ENCODE measurements around the gene MAP4K4.
A peak's percentile ranks its signal among the peaks of the same experiment; 100 is the strongest.

The MAP4K4 gene

DNA sequence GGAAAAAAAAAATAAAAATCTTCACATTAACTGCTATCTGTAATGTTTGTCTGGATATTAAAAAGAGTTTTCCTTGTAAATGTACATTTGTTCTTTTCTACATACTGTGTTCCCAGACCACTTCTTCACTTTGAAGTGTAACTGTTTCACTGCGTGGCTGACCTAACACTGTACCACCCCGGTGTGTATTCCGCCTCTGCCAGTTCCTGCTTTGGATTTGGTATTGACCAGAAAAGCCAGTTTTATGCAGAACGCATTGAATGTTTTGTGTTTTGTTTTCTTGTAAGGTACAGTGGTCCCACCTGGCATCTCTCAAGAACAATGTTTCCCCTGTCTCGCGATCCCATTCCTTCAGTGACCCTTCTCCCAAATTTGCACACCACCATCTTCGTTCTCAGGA lies 166.0 kb downstream of the MAP4K4 start:
- no peak for DNase-seq (ENCODE audit: low read depth in 1 of 2, low spot score in 1 of 2)

- DNase-seq (ENCODE audit: low read depth in 1 of 2, low spot score in 1 of 2), result no peak
These were observed 166.9 kb downstream of the MAP4K4 start for GRCh38 chr2:101864426-101864825.

- DNase-seq (ENCODE audit: low read depth in 1 of 2, low spot score in 1 of 2), result no peak
These were observed 171.0 kb downstream of the MAP4K4 start for GRCh38 chr2:101868525-101868924.

- no peak for DNase-seq (ENCODE audit: low read depth in 1 of 2, low spot score in 1 of 2)
These were observed 172.0 kb downstream of the MAP4K4 start for GRCh38 chr2:101869527-101869926.

GRCh38 chr2:101870444-101870843 lies 172.9 kb downstream of the MAP4K4 start:
- no peak for DNase-seq (ENCODE audit: low read depth in 1 of 2, low spot score in 1 of 2)

- DNase-seq (ENCODE audit: low read depth in 1 of 2, low spot score in 1 of 2), result no peak
These were observed 174.0 kb downstream of the MAP4K4 start for GRCh38 chr2:101871480-101871879.

GRCh38 chr2:101872480-101872879 lies 175.0 kb downstream of the MAP4K4 start:
- DNase-seq (ENCODE audit: low read depth in 1 of 2, low spot score in 1 of 2), result no peak

GRCh38 chr2:101873543-101873942 lies 176.0 kb downstream of the MAP4K4 start:
- no peak for DNase-seq (ENCODE audit: low read depth in 1 of 2, low spot score in 1 of 2)

- no peak for DNase-seq (ENCODE audit: low read depth in 1 of 2, low spot score in 1 of 2)
These were observed 176.6 kb downstream of the MAP4K4 start for GRCh38 chr2:101874069-101874468.

DNA sequence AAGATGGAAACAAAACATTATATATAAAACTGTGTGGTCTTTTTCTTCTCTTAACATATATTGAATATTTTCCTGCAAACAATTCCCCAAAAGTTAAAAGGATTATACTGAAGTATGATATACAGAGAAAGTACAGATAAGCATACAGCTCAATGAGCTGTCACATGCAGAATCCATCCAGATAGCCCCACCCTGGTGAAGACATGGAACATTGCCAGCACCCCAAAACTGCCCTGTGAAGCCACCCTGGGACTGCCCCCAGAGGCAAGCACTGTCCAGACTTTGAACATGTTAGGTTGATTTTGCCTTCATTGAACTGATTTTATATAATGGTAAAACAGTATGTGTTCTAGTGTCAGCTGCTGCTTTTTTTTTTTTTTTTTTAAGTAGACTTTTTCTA lies 182.0 kb downstream of the MAP4K4 start:
- no peak for DNase-seq (ENCODE audit: low read depth in 1 of 2, low spot score in 1 of 2)

DNA sequence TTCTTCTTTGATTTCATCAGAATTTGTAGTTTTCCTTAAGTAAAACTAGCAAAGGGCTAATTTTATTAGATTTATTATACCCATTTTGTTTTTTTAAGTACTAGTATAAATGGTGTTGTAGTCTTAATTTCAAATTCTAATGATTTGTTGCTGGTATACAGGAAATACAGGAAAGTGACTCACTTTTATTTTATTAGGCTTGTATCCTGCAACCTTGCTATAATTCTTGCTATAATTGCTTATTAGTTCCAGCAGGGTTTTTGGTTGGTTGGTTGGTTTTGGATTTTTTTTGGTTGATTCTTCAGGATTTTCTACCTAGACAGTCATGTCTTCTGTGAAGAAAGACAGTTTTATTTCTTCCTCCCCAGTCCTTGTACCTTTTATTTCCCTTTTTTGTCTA lies 183.6 kb downstream of the MAP4K4 start:
- no peak for DNase-seq (ENCODE audit: low read depth in 1 of 2, low spot score in 1 of 2)

DNA sequence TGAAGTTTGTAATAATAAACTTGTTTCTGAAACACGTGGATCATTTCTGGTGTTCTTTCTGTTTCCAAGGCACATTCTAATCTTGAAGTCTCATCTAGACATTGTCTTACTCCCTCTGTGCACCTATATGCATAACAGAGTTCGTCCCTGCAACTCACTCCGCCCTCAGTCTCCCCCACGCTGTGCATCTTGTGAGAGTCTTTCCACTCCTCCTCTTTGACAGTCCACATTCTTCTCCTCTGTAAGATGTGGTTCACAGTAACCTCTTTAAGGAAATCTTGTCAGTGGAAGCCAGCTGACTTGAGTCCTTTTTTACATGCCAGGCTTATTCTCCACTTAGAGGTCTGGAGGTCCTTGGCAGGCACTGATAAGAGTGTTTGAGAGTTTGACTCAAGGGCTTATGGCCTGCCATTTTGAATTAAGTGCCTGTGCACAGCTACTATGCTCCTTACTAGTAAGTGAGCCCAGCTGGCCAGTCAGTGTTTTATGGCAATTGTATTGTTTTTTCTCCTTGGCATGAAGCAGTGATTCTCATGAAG lies 185.3 kb downstream of the MAP4K4 start:
- no peak for DNase-seq (ENCODE audit: low read depth in 1 of 2, low spot score in 1 of 2)

- peak in 1 of 2 donors; percentile 56 for DNase-seq (ENCODE audit: low read depth in 1 of 2, low spot score in 1 of 2)
These were observed 186.4 kb downstream of the MAP4K4 start for GRCh38 chr2:101883860-101884259.

- DNase-seq (ENCODE audit: low read depth in 1 of 2, low spot score in 1 of 2), result no peak
These were observed 186.9 kb downstream of the MAP4K4 start for GRCh38 chr2:101884423-101884822.

- no peak for DNase-seq (ENCODE audit: low read depth in 1 of 2, low spot score in 1 of 2)
These were observed 189.8 kb downstream of the MAP4K4 start for GRCh38 chr2:101887328-101887727.

GRCh38 chr2:101889460-101890098 lies 192.1 kb downstream of the MAP4K4 start:
- no peak for DNase-seq (ENCODE audit: low read depth in 1 of 2, low spot score in 1 of 2)

GRCh38 chr2:101892377-101892776 lies 194.9 kb downstream of the MAP4K4 start:
- DNase-seq (ENCODE audit: low read depth in 1 of 2, low spot score in 1 of 2), result no peak

GRCh38 chr2:101893681-101894381 lies 196.3 kb downstream of the MAP4K4 start:
- DNase-seq (ENCODE audit: low read depth in 1 of 2, low spot score in 1 of 2), result no peak

GRCh38 chr2:101895039-101895438 lies 197.5 kb downstream of the MAP4K4 start:
- DNase-seq (ENCODE audit: low read depth in 1 of 2, low spot score in 1 of 2), result no peak

- DNase-seq (ENCODE audit: low read depth in 1 of 2, low spot score in 1 of 2), result no peak
These were observed 198.4 kb downstream of the MAP4K4 start for GRCh38 chr2:101895819-101896322.

- no peak for DNase-seq (ENCODE audit: low read depth in 1 of 2, low spot score in 1 of 2)
These were observed 199.8 kb downstream of the MAP4K4 start for GRCh38 chr2:101897301-101897700.

- no peak for DNase-seq (ENCODE audit: low read depth in 1 of 2, low spot score in 1 of 2)
These were observed 201.8 kb downstream of the MAP4K4 start for GRCh38 chr2:101899265-101899664.

Measured in activated CD4-positive, alpha-beta T cell treated with anti-CD3 and anti-CD28 coated beads, Interleukin-2, amount 50 U/mL, for 24 hours (primary cell).